ENCODE data around the gene EPHA10.
"Not testable (repeated sequence)": the region's sequence is repeated elsewhere in the genome, so short reads cannot be mapped to it uniquely, and the experiment has no call there.

EPHA10 gene

GRCh38 chr1:37708471-37708870, 56.4 kb downstream of the EPHA10 start:
- DNase-seq: no peak

GRCh38 chr1:37705399-37705798, 59.5 kb downstream of the EPHA10 start:
- DNase-seq: peak; percentile 14

- DNase-seq: no peak
Observed at GRCh38 chr1:37704966-37705365, 60.0 kb downstream of the EPHA10 start.

GRCh38 chr1:37703061-37703460, 61.9 kb downstream of the EPHA10 start:
- DNase-seq: no peak

- no peak for DNase-seq
Observed at GRCh38 chr1:37701051-37701450, 63.9 kb downstream of the EPHA10 start.

- no peak for DNase-seq
Observed at GRCh38 chr1:37699147-37699546, 65.8 kb downstream of the EPHA10 start.

- no peak for DNase-seq
Observed at GRCh38 chr1:37697737-37698136, 67.2 kb downstream of the EPHA10 start.

GRCh38 chr1:37697090-37697489, 67.8 kb downstream of the EPHA10 start:
- DNase-seq: no peak

GRCh38 chr1:37692834-37693175, 72.1 kb downstream of the EPHA10 start:
- DNase-seq: peak; percentile 38

- peak; percentile 99 for DNase-seq
Observed at GRCh38 chr1:37692078-37692833, 72.7 kb downstream of the EPHA10 start, which contains the start of gene CDCA8. Gene CDCA8, plus strand, starts transcription at chr1:37692516. Its CDS starts 175 bp downstream, at chr1:37692691.

GRCh38 chr1:37691497-37692077, 73.3 kb downstream of the EPHA10 start:
- peak; percentile 49 for DNase-seq

- DNase-seq: no peak
Observed at GRCh38 chr1:37688926-37689325, 76.0 kb downstream of the EPHA10 start.

GRCh38 chr1:37687764-37688163, 77.2 kb downstream of the EPHA10 start:
- DNase-seq: not testable (repeated sequence)

- DNase-seq: no peak
Observed at GRCh38 chr1:37685722-37686121, 79.2 kb downstream of the EPHA10 start.

- DNase-seq: not testable (repeated sequence)
Observed at GRCh38 chr1:37684182-37684581, 80.7 kb downstream of the EPHA10 start.

GRCh38 chr1:37682334-37682987, 82.5 kb downstream of the EPHA10 start:
- DNase-seq: peak; percentile 87

GRCh38 chr1:37680933-37681332, 84.0 kb downstream of the EPHA10 start:
- no peak for DNase-seq

- DNase-seq: no peak
Observed at GRCh38 chr1:37677808-37678207, 87.1 kb downstream of the EPHA10 start.

- DNase-seq: no peak
Observed at GRCh38 chr1:37677143-37677439, 87.8 kb downstream of the EPHA10 start.

GRCh38 chr1:37676281-37677142, 88.4 kb downstream of the EPHA10 start:
- no peak for DNase-seq

GRCh38 chr1:37673920-37674319, 91.0 kb downstream of the EPHA10 start:
- peak; percentile 77 for DNase-seq

GRCh38 chr1:37672136-37672870, 92.6 kb downstream of the EPHA10 start:
- no peak for DNase-seq

GRCh38 chr1:37671261-37671660, 93.7 kb downstream of the EPHA10 start:
- DNase-seq: no peak
